Neural cell (in vitro differentiated cells): ENCODE data around the gene LGR4. TPM values are rescaled to one million over a fixed set of nuclear protein-coding genes. Genes with fewer than 3 reads are reported as not detected.

Experiments
- H2AFZ ChIP-seq: fragments of 200-600, 300-800 bp; sonication (generic), shearing (Covaris generic); 2 replicates; pipeline ENCODE4 v1.6.0; 2014; ENCODE audit warnings: low read depth, mild to moderate bottlenecking, antibody characterized with exemption, low read length, moderate library complexity
- H3F3A ChIP-seq: fragments of 200-600 bp; shearing (Covaris generic); 2 replicates; pipeline ENCODE4 v1.6.1; 2016; ENCODE audit warnings: mild to moderate bottlenecking, moderate library complexity, mixed read lengths, antibody characterized with exemption, low read length; ENCODE audit not compliant: insufficient read depth, poor library complexity, severe bottlenecking
- H3K27ac ChIP-seq: fragments of 200-600, 300-800 bp; sonication (generic), shearing (Covaris generic); 2 replicates; pipeline ENCODE4 v1.5.1; 2014; ENCODE audit warnings: mild to moderate bottlenecking, low read length, moderate library complexity
- H3K27me3 ChIP-seq: fragments of 300-800, 200-600 bp; sonication (generic), shearing (Covaris generic); 2 replicates; pipeline ENCODE4 v1.6.0; 2014; ENCODE audit warnings: mild to moderate bottlenecking, low read depth, low read length, moderate library complexity; ENCODE audit not compliant: insufficient read depth
- H3K36me3 ChIP-seq: fragments of 300-800, 200-600 bp; sonication (generic), shearing (Covaris generic); 2 replicates; pipeline ENCODE4 v1.5.1; 2014; ENCODE audit warnings: mild to moderate bottlenecking, antibody characterized with exemption, low read length, moderate library complexity; ENCODE audit not compliant: insufficient read depth
- H3K4me2 ChIP-seq: fragments of 300-800, 200-600 bp; sonication (generic), shearing (Covaris generic); 2 replicates; pipeline ENCODE4 v1.6.0; 2014; ENCODE audit warnings: mild to moderate bottlenecking, low read length
- H3K4me3 ChIP-seq: fragments of 300-800, 200-600 bp; sonication (generic), shearing (Covaris generic); 2 replicates; pipeline ENCODE4 v1.5.1; 2014; ENCODE audit warnings: mild to moderate bottlenecking, low read length, moderate library complexity
- H3K79me2 ChIP-seq: fragments of 200-600 bp; shearing (Covaris generic); replicated peaks from 2 replicates; pipeline ENCODE4 v1.6.0; 2014; ENCODE audit warnings: mild to moderate bottlenecking, low read length, moderate library complexity; ENCODE audit not compliant: insufficient read depth
- H3K9ac ChIP-seq: fragments of 300-800, 200-600 bp; sonication (generic), shearing (Covaris generic); 2 replicates; pipeline ENCODE4 v1.6.1; 2016; ENCODE audit warnings: mild to moderate bottlenecking, low read length, mixed read lengths
- H3K9me2 ChIP-seq: fragments of 200-600 bp; shearing (Covaris generic); 2 replicates; pipeline ENCODE4 v1.6.1; 2016; ENCODE audit warnings: mild to moderate bottlenecking, low read length, mixed read lengths; ENCODE audit not compliant: insufficient read depth
- H3K9me3 ChIP-seq: fragments of 200-600, 300-800 bp; sonication (generic), shearing (Covaris generic); 2 replicates; pipeline ENCODE4 v1.6.1; 2016; ENCODE audit warnings: mild to moderate bottlenecking, mixed run types, low read length, moderate library complexity, mixed read lengths
- H4K20me1 ChIP-seq: fragments of 200-600 bp; shearing (Covaris generic); 2 replicates; pipeline ENCODE4 v1.6.1; 2016; ENCODE audit warnings: mild to moderate bottlenecking, mixed run types; ENCODE audit not compliant: insufficient read depth
- CTCF ChIP-seq: fragments of 450-650 bp; IDR thresholded peaks from 2 replicates; pipeline ENCODE4 v1.5.1; 2014; ENCODE audit warnings: antibody characterized with exemption, mild to moderate bottlenecking, moderate library complexity; ENCODE audit not compliant: poor library complexity, severe bottlenecking
- EP300 ChIP-seq: fragments of 450-650 bp; conservative IDR thresholded peaks from 2 replicates; pipeline ENCODE4 v1.6.1; 2014; ENCODE audit warnings: antibody characterized with exemption, mild to moderate bottlenecking, moderate library complexity; ENCODE audit not compliant: poor library complexity, severe bottlenecking
- EZH2 ChIP-seq: fragments of 200-600, 300-800 bp; shearing (Covaris generic), sonication (generic); IDR thresholded peaks from 2 replicates; pipeline ENCODE4 v1.6.1; 2014; ENCODE audit warnings: antibody characterized with exemption, low read length, borderline replicate concordance, mild to moderate bottlenecking; ENCODE audit not compliant: insufficient read depth, poor library complexity, severe bottlenecking
- MXI1 ChIP-seq: fragments of 450-650 bp; conservative IDR thresholded peaks from 2 replicates; pipeline ENCODE4 v1.6.1; 2014; ENCODE audit warnings: antibody characterized with exemption, mild to moderate bottlenecking; ENCODE audit not compliant: poor library complexity, severe bottlenecking
- POLR2AphosphoS5 ChIP-seq: IDR thresholded peaks from 2 replicates; pipeline ENCODE4 v1.6.1; 2012
- RAD21 ChIP-seq: fragments of 450-650 bp; conservative IDR thresholded peaks from 2 replicates; pipeline ENCODE4 v1.6.1; 2014; ENCODE audit warnings: antibody characterized with exemption, mild to moderate bottlenecking, moderate library complexity
- REST ChIP-seq: IDR thresholded peaks from 2 replicates; pipeline ENCODE4 v1.6.1; 2012; ENCODE audit warnings: borderline replicate concordance
- SMC3 ChIP-seq: fragments of 450-650 bp; conservative IDR thresholded peaks from 2 replicates; pipeline ENCODE4 v1.6.1; 2014; ENCODE audit warnings: antibody characterized with exemption, mild to moderate bottlenecking, moderate library complexity; ENCODE audit not compliant: poor library complexity
- TAF1 ChIP-seq: IDR thresholded peaks from 2 replicates; pipeline ENCODE4 v1.6.1; 2012; ENCODE audit warnings: low read depth
- polyA plus RNA-seq: library from polyadenylated mRNA; depleted of rRNA; stranded (reverse); fragments of >200 nt; gene quantifications from 2 replicates; pipeline ENCODE4 v1.2.3, GENCODE V29; 2014

The LGR4 gene
- polyA plus RNA-seq, 1 donor from 2014 or later, result 11.2 TPM

- Histone ChIP-seq H3K79me2 (no peaks in the 10 kb centered on the region), H2AFZ (no peak overlapping the region), H3K27ac (no peak overlapping the region), H3K27me3 (no peaks in the 10 kb centered on the region), H3K4me3 (no peak overlapping the region), H3K9me3 (no peaks in the 10 kb centered on the region), H4K20me1 (no peaks in the 10 kb centered on the region), H3K9me2 (no peaks in the 10 kb centered on the region), H3K4me2 (no peak overlapping the region), H3K36me3 (no peaks in the 10 kb centered on the region), H3K9ac (no peak overlapping the region), H3F3A (no peaks in the 10 kb centered on the region)
- no peak for TF ChIP-seq CTCF
Measured at GRCh38 chr11:27372164-27372563, 100.4 kb downstream of the LGR4 start.

- Histone ChIP-seq H4K20me1 (no peaks in the 10 kb centered on the region), H3K4me3 (no peak overlapping the region), H3K9ac (no peak overlapping the region), H3K9me2 (no peaks in the 10 kb centered on the region), H3K27ac (no peak overlapping the region), H3F3A (no peaks in the 10 kb centered on the region), H3K27me3 (no peaks in the 10 kb centered on the region), H3K9me3 (no peaks in the 10 kb centered on the region), H3K79me2 (no peaks in the 10 kb centered on the region), H3K4me2 (no peak overlapping the region), H3K36me3 (no peaks in the 10 kb centered on the region), H2AFZ (no peak overlapping the region)
- TF ChIP-seq EZH2 (no peak), EP300 (no peak), RAD21 (no peak), MXI1 (no peak), REST (no peak), TAF1 (no peak), SMC3 (no peak), CTCF (no peak), POLR2AphosphoS5 (no peak)
Measured at GRCh38 chr11:27371489-27371888, 101.1 kb downstream of the LGR4 start.
